ENCODE results near the gene NUPR1.

The NUPR1 gene

DNA sequence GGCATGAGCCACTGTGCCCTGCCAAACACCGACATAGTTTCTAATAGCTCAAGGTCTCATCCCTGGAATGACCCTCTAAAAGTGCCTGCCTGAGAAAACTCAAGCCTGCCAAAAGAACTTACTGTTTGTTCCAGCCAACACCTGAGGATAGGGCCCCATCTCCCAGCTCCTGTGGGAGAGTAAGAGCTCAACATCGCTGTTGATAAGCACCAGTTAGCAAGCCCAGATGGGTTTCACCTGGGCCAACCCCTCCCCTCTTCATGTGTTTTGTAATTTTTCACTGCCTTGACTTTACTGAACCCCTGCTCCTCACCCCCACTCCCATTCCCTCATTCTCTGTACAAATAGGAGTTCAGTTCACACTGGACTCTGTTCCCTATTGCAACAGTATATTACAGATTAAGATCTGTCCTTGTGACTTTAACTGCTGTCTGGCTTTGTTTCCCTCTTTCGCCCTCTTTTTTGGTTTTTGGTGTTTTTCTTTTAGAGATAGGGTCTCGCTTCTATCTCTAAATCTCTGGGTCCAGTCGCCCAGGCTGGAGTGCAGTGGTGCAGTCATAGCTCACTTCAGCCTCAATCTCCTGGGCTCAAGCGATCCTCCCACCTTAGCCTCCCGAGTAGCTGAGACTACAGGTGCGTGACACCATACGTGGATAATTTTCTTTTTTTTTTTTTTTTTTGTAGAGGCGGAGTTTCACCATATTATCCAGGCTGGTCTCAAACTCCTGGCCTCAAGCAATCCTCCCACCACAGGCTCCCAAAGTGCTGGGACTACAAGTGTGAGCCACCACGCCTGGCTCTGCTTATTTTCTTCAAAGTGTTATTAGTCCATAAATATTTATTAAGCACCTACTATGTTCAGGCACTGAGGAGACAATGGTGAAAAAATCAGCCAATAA is 12.3 kb downstream of the NUPR1 start:
- no peak overlapping the region for H3K4me3 ChIP-seq (ENCODE audit: extremely low read depth, insufficient read depth, low read length, poor library complexity, severe bottlenecking)
- H3K4me1 ChIP-seq (ENCODE audit: control insufficient read depth, insufficient read depth, low read length, poor library complexity, severe bottlenecking) = no peaks in the 10 kb centered on the region
- H3K36me3 ChIP-seq (ENCODE audit: control insufficient read depth, insufficient read depth, low read length) = no peaks in the 10 kb centered on the region
- 93 to 100% methylated on average over 4 to 5 of the region's 11 CpGs for WGBS, 2 experiments (ENCODE audit: insufficient coverage in 2 of 2)
- H3K27ac ChIP-seq (ENCODE audit: low read depth, low read length, severe bottlenecking) = no peak overlapping the region
- H3K9me3 ChIP-seq (ENCODE audit: control insufficient read depth, low read length) = no peaks in the 10 kb centered on the region

DNA sequence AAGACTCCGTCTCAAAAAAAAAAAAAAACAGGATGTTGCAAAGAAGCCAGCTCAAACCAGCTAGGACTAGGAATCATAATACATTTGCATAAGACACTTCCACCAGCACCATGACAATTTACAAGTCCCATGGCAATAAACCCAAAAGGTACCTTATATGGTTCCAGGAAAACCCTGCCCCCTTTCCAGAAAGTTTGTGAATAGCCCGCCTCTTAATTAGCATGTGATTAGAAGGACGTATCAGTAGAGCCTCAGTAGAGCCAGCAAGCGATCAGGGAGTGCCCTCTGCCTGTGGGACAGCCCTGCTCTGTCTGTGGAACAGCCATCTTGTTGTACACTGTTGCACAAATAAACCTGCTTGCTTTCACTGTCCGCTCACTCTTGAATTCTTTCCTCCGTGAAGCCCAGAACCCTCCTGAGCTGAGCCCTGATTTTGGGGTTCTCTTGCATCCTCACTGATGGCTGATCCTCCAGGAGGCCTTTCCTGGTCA is 14.0 kb downstream of the NUPR1 start:
- no peak overlapping the region for H3K27ac ChIP-seq (ENCODE audit: low read depth, low read length, severe bottlenecking)
- no peaks in the 10 kb centered on the region for H3K36me3 ChIP-seq (ENCODE audit: control insufficient read depth, insufficient read depth, low read length)
- H3K4me3 ChIP-seq (ENCODE audit: extremely low read depth, insufficient read depth, low read length, poor library complexity, severe bottlenecking) = no peak overlapping the region
- H3K9me3 ChIP-seq (ENCODE audit: control insufficient read depth, low read length) = no peaks in the 10 kb centered on the region
- no peaks in the 10 kb centered on the region for H3K4me1 ChIP-seq (ENCODE audit: control insufficient read depth, insufficient read depth, low read length, poor library complexity, severe bottlenecking)
- 89 to 92% methylated on average over 5 to 6 of the region's 6 CpGs for WGBS, 2 experiments (ENCODE audit: insufficient coverage in 2 of 2)

DNA sequence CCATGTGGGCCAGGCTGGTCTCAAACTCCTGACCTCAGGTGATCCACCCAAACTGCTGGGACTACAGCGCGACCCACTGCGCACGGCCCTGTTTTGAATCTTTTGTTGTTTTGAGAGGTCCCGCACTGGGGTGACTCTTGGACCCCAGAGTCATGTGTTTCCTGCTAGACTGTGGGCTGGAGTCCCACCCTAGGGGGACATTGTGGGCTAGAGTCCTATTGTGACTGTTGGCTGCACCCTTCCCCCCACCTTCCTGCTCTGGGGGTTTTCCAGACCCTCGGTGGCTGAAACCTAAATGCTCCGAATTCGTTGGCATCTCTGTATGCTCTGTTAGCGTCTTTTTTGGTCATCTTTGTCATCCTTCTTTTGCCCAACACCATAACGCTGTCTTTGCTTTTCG is 16.0 kb downstream of the NUPR1 start:
- H3K27ac ChIP-seq (ENCODE audit: low read depth, low read length, severe bottlenecking) = no peak overlapping the region
- H3K36me3 ChIP-seq (ENCODE audit: control insufficient read depth, insufficient read depth, low read length) = no peaks in the 10 kb centered on the region
- no peaks in the 10 kb centered on the region for H3K9me3 ChIP-seq (ENCODE audit: control insufficient read depth, low read length)
- WGBS, 2 experiments (ENCODE audit: insufficient coverage in 2 of 2) = 80 to 83% methylated on average over 10 to 11 of the region's 11 CpGs
- no peak overlapping the region for H3K4me3 ChIP-seq (ENCODE audit: extremely low read depth, insufficient read depth, low read length, poor library complexity, severe bottlenecking)
- H3K4me1 ChIP-seq (ENCODE audit: control insufficient read depth, insufficient read depth, low read length, poor library complexity, severe bottlenecking) = no peaks in the 10 kb centered on the region

DNA sequence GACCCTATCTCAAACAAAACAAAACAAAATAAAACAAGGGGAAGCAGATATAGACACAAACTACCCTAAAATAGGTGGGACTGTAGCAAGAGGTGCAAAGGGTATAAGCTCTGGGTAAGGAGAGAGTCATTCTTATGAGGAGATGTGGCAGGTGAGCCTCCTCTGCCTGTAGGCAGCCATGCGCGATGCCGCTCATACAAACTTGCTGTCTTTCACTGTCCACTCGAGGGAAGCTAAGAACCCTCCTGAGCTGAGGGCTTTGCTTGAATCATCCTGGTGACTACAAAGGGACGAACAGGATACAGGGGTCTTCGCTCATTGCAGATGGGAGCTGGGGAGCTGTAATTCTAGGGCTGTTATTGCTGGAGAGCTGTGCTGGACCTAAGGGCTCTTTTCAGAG is 17.3 kb downstream of the NUPR1 start:
- WGBS, 2 experiments (ENCODE audit: insufficient coverage in 2 of 2) = 89 to 91% methylated on average over 4 to 6 of the region's 6 CpGs
- Histone ChIP-seq H3K27ac (ENCODE audit: low read depth, low read length, severe bottlenecking) (no peak overlapping the region), H3K9me3 (ENCODE audit: control insufficient read depth, low read length) (no peaks in the 10 kb centered on the region), H3K36me3 (ENCODE audit: control insufficient read depth, insufficient read depth, low read length) (no peaks in the 10 kb centered on the region), H3K4me1 (ENCODE audit: control insufficient read depth, insufficient read depth, low read length, poor library complexity, severe bottlenecking) (no peaks in the 10 kb centered on the region), H3K4me3 (ENCODE audit: extremely low read depth, insufficient read depth, low read length, poor library complexity, severe bottlenecking) (no peak overlapping the region)

DNA sequence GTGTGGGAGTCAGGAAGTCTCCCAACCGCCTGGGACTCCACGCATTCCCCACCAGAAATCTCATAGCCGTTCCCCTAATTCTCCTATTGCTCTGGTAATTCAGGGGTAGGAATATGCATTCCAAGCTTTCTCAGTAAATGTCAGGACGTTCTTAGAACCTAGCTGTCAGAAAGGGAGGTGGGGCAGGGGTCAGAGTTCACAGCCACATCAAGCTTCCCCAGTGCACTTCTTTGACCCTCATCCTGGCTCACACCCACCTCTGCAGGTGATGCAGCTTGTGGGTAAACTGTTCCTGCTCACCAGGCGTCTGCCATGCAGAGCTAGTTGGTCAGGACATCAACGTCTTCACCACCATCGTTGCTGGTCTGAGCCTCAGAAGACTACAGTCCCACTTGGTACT is 18.1 kb downstream of the NUPR1 start:
- Histone ChIP-seq H3K36me3 (ENCODE audit: control insufficient read depth, insufficient read depth, low read length) (no peaks in the 10 kb centered on the region), H3K4me1 (ENCODE audit: control insufficient read depth, insufficient read depth, low read length, poor library complexity, severe bottlenecking) (no peaks in the 10 kb centered on the region), H3K4me3 (ENCODE audit: extremely low read depth, insufficient read depth, low read length, poor library complexity, severe bottlenecking) (no peak overlapping the region), H3K27ac (ENCODE audit: low read depth, low read length, severe bottlenecking) (no peak overlapping the region), H3K9me3 (ENCODE audit: control insufficient read depth, low read length) (no peaks in the 10 kb centered on the region)
- WGBS, 2 experiments (ENCODE audit: insufficient coverage in 2 of 2) = 93 to 96% methylated on average over 3 to 5 of the region's 7 CpGs

DNA sequence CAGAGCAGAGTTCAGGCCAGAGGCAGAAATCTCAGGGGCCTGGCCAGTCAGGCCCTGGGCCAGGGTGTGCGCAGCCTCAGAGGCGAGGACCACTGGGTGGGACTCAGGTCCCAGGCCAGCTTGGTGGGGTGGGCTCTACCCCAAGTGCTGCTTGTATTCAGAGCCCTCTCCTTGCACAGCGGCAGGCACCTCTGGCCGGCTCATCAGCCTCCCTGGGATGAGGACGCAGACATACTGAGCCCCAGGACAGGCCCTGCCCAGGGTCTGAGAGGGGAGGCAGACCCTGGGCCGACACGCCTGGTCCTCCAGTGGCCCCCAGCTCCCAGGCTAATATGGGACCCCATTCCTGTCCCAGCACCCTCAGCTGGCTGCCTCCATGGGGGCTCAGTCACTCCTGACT is 24.5 kb downstream of the NUPR1 start:
- Histone ChIP-seq H3K4me1 (ENCODE audit: control insufficient read depth, insufficient read depth, low read length, poor library complexity, severe bottlenecking) (no peaks in the 10 kb centered on the region), H3K36me3 (ENCODE audit: control insufficient read depth, insufficient read depth, low read length) (no peaks in the 10 kb centered on the region), H3K9me3 (ENCODE audit: control insufficient read depth, low read length) (no peaks in the 10 kb centered on the region), H3K27ac (ENCODE audit: low read depth, low read length, severe bottlenecking) (no peak overlapping the region), H3K4me3 (ENCODE audit: extremely low read depth, insufficient read depth, low read length, poor library complexity, severe bottlenecking) (no peak overlapping the region)
- 82% methylated on average over 5 to 7 of the region's 7 CpGs for WGBS, 2 experiments (ENCODE audit: insufficient coverage in 2 of 2)

DNA sequence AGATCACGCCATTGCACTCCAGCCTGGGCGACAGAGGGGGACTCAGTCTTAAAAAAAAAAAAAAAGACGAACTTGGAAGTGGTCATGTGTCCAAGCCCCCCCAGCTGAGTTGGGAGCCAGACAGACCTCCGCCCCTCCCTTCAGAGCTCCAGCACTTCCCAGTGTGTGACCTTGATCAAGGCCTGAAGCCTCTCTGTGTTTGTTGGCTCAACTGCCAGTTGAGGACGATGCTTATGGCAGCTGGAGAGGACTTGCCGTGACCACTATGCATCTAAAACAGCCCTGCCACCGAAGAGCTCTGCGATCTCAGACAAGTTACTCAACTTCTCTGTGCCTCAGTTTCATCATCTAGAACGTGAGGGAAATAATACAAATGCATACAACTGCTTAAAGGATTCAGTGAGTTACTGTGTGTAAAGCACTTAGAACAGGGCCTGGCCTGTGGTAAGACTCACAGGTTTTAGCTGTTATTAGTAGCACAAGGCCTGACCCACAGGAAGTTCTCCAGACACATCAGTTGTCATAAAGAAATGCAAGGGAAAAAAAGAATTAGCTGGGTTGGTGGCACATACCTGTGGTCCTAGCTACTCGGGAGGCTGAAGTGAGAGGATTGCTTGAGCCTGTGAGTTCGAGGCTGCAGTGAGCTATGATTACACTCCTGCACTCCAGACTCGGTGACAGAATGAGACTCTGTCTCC is 25.1 kb downstream of the NUPR1 start:
- Histone ChIP-seq H3K4me3 (ENCODE audit: extremely low read depth, insufficient read depth, low read length, poor library complexity, severe bottlenecking) (no peak overlapping the region), H3K4me1 (ENCODE audit: control insufficient read depth, insufficient read depth, low read length, poor library complexity, severe bottlenecking) (no peaks in the 10 kb centered on the region), H3K9me3 (ENCODE audit: control insufficient read depth, low read length) (no peaks in the 10 kb centered on the region), H3K27ac (ENCODE audit: low read depth, low read length, severe bottlenecking) (no peak overlapping the region), H3K36me3 (ENCODE audit: control insufficient read depth, insufficient read depth, low read length) (no peaks in the 10 kb centered on the region)
- 92 to 94% methylated on average over 9 of the region's 12 CpGs for WGBS, 2 experiments (ENCODE audit: insufficient coverage in 2 of 2)

DNA sequence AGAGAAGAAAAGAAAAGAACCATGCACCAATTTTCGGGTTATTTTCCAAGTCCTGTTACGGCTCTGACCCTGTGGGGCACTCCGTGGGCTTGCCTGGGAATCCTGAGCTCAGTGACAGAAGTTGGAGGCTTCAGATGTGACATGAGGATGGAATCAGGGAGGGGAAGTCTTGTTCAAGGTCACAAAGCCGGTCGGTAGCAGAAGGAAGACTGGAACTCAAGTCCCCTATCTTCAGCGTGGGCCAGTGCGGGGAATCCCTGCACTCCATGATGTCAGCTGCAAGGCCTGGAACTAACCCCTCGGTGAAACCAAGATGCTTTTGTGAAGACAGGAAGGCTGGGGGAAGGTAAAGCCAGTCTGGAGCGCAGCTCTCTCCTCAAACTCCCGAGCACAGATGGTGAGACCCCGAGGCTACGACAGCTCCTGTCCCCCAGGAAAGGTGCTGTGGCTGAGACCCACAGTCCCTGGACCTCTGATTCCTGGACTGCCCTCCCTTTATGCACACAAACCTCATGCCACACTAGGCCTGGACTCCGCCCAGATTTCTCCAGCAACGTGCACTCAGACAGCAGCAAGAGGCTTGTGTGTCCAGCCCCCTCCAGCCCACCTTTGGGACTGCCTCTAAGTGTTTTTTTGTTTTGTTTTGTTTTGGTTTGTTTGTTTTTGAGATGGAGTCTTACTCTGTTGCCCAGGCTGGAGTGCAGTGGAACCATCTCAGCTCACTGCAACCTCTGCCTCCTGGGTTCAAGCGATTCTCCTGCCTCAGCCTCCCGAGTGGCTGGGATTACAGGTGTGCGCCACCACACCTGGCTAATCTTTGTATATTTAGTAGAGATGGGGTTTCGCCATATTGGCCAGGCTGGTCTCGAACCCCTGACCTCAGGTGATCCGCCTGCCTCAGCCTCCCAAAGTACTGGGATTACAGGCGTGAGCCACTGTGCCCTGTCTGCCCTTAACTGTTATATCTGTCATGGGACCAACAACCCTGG is 26.7 kb downstream of the NUPR1 start:
- Histone ChIP-seq H3K27ac (ENCODE audit: low read depth, low read length, severe bottlenecking) (no peak overlapping the region), H3K4me1 (ENCODE audit: control insufficient read depth, insufficient read depth, low read length, poor library complexity, severe bottlenecking) (no peaks in the 10 kb centered on the region), H3K36me3 (ENCODE audit: control insufficient read depth, insufficient read depth, low read length) (no peaks in the 10 kb centered on the region), H3K9me3 (ENCODE audit: control insufficient read depth, low read length) (no peaks in the 10 kb centered on the region), H3K4me3 (ENCODE audit: extremely low read depth, insufficient read depth, low read length, poor library complexity, severe bottlenecking) (no peak overlapping the region)
- 86 to 93% methylated on average over 18 of the region's 21 CpGs for WGBS, 2 experiments (ENCODE audit: insufficient coverage in 2 of 2)

DNA sequence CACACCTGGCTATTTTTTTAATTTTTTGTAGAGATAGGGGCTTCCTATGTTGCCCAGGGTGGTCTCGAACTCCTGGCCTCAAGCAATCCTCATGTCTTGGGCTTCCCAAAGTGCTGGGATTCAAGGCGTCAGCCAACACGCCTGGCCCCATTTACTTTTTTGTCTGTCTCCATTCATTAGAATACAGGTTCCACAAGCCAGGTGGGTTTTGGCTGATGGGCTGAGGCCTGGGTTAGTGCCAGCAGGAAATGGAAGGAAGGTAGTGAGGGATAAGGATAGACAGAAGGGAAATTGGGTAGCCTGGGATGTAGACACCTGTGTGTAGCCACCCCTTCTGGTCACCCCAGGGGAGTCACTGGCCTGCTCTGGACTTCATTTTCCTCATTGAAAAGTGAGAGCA is 27.7 kb downstream of the NUPR1 start:
- Histone ChIP-seq H3K36me3 (ENCODE audit: control insufficient read depth, insufficient read depth, low read length) (no peaks in the 10 kb centered on the region), H3K9me3 (ENCODE audit: control insufficient read depth, low read length) (no peaks in the 10 kb centered on the region), H3K27ac (ENCODE audit: low read depth, low read length, severe bottlenecking) (no peak overlapping the region), H3K4me3 (ENCODE audit: extremely low read depth, insufficient read depth, low read length, poor library complexity, severe bottlenecking) (no peak overlapping the region), H3K4me1 (ENCODE audit: control insufficient read depth, insufficient read depth, low read length, poor library complexity, severe bottlenecking) (no peaks in the 10 kb centered on the region)
- 86 to 100% methylated on average over 1 to 3 of the region's 3 CpGs for WGBS, 2 experiments (ENCODE audit: insufficient coverage in 2 of 2)

DNA sequence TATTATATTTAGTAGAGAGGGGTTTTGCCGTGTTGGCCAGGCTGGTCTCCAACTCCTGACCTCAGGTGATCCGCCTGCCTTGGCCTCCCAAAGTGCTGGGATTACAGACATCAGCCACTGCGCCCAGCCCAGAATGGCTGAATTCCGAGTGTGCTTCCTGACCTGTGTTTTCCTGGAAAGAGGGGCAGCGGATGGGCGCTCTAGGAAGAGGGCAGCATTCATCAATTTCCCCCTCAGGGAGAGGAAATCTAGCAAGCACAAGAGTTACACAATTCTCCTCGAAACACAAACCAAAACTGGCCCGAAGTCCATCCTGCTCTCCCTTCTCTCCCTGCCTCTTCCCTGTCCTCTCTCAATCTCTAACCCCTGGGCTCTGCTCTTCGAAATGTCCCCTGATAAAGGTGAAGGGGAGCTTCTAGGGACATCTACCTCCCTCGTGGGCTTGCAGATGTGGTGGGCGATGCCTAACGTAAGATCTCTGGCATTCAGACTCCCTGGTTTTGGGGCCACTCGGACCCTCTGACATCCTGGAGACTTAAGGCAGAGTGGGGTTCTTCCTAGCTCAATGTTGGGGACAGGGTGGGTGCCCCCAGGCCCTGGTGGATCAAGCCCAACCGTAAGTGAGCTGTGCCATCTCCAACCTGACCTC is 33.2 kb downstream of the NUPR1 start:
- Histone ChIP-seq H3K4me3 (ENCODE audit: extremely low read depth, insufficient read depth, low read length, poor library complexity, severe bottlenecking) (no peak overlapping the region), H3K36me3 (ENCODE audit: control insufficient read depth, insufficient read depth, low read length) (no peaks in the 10 kb centered on the region), H3K9me3 (ENCODE audit: control insufficient read depth, low read length) (no peaks in the 10 kb centered on the region), H3K4me1 (ENCODE audit: control insufficient read depth, insufficient read depth, low read length, poor library complexity, severe bottlenecking) (no peaks in the 10 kb centered on the region), H3K27ac (ENCODE audit: low read depth, low read length, severe bottlenecking) (no peak overlapping the region)
- 81 to 82% methylated on average over 9 to 14 of the region's 14 CpGs for WGBS, 2 experiments (ENCODE audit: insufficient coverage in 2 of 2)
